ENCODE results near the gene ACTG2. TPM values are rescaled to one million over a fixed set of nuclear protein-coding genes. Genes with fewer than 3 reads are reported as not detected.

The ACTG2 gene
- total and polyA plus RNA-seq, 4 donors, result 0.46 to 9.0 (median 4.3) TPM

DNA sequence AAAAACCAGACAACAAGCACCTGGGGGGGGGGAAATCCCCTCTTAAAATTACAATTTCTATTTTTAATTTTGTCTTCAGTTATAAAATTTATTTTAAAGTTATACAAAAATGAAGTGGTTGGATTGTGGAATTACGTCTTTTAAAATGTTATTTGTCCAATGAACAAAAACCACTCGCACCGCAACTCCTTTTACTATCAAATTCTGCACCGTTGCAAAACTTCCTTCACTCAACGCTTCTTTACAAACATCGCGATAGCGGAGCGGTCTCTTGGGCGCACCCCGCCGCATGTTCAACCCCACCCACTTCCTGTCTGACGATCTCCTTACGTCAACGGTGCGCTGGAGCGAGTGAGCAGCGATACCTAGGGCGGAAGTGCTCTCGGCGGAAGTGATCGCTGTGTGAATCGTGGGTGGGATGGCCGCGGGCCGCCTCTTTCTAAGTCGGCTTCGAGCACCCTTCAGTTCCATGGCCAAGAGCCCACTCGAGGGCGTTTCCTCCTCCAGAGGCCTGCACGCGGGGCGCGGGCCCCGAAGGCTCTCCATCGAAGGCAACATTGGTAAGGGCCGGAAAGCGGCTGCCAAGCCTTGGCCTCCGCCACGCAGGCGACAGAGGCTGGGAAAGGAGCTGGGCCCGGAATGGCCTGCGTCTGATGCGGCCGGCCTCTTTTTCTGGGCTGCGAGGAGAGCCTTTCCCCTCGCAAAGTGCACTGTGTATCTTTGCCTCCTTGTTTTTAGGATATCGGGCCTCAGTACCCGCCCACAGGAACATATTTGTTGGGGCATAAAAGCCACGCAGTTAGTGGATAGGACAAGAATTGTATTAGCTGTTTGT is 33.9 kb downstream of the ACTG2 start, which contains the start of gene DGUOK (continued):
- TF ChIP-seq HNF4G (IDR thresholded peaks at IDR 0.05) (no peak), RAD21 (IDR thresholded peaks at IDR 0.05) (peak; percentile 49 to 51), TAF1 (conservative IDR thresholded peaks at IDR 0.05) (peak; percentile 56), JUND (IDR thresholded peaks at IDR 0.05) (peak; percentile 74 to 84)
- TF ChIP-seq, protein P1, sequence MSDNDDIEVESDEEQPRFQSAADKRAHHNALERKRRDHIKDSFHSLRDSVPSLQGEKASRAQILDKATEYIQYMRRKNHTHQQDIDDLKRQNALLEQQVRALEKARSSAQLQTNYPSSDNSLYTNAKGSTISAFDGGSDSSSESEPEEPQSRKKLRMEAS (IDR thresholded peaks at IDR 0.05), result peak; percentile 72
- TF ChIP-seq, protein P2, sequence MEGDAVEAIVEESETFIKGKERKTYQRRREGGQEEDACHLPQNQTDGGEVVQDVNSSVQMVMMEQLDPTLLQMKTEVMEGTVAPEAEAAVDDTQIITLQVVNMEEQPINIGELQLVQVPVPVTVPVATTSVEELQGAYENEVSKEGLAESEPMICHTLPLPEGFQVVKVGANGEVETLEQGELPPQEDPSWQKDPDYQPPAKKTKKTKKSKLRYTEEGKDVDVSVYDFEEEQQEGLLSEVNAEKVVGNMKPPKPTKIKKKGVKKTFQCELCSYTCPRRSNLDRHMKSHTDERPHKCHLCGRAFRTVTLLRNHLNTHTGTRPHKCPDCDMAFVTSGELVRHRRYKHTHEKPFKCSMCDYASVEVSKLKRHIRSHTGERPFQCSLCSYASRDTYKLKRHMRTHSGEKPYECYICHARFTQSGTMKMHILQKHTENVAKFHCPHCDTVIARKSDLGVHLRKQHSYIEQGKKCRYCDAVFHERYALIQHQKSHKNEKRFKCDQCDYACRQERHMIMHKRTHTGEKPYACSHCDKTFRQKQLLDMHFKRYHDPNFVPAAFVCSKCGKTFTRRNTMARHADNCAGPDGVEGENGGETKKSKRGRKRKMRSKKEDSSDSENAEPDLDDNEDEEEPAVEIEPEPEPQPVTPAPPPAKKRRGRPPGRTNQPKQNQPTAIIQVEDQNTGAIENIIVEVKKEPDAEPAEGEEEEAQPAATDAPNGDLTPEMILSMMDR (IDR thresholded peaks at IDR 0.05; ENCODE audit: low read depth, low read length, missing input control), result no peak

DNA sequence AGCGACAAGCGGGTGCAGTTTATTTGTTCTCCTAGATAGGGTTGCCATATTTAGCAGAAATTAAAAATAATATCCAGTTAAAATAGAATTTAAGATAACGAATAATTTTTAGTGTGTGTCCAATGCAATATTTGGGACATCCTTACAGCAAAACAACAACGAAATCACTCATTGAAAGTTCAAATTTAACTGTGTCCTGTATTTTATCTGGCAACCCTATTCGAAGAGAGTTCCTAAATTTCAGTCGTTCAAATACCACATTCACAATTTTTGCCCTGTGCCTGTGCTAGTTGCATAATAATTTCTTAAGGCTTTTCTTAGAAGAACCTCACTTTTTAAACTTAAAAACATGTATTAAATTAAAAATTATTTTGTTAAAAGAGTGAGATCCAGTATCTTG is 34.5 kb downstream of the ACTG2 start:
- Histone ChIP-seq H3K4me3 (ENCODE audit: low read depth in 1 of 3, low read length in 3 of 3) (peak overlapping the region; percentile 86 to 98 (median 96)), H3K27ac (ENCODE audit: low read depth in 1 of 2, low read length in 2 of 2) (peak overlapping the region; percentile 81 to 93), H3K36me3 (ENCODE audit: control insufficient read depth in 4 of 4, insufficient read depth in 3 of 4, low read depth in 1 of 4, low read length in 3 of 4) (peaks cover 0 to 2% (median 0%) of the 10 kb centered on the region in 4 donors), H3K27me3 (ENCODE audit: control insufficient read depth in 4 of 4, insufficient read depth in 4 of 4, low read length in 3 of 4) (peaks cover 0 to 3% (median 0%) of the 10 kb centered on the region in 4 donors), H3K9ac (ENCODE audit: low read depth in 1 of 2, low read length in 2 of 2) (peak overlapping the region; percentile 82 to 96), H3K9me3 (ENCODE audit: control insufficient read depth in 4 of 4, low read length in 3 of 4) (no peaks in the 10 kb centered on the region), H3K4me1 (ENCODE audit: control insufficient read depth in 4 of 4, insufficient read depth in 4 of 4, low read length in 3 of 4) (peaks cover 10 to 27% (median 15%) of the 10 kb centered on the region in 4 donors)
- WGBS, result 17% methylated on average over 6 of the region's 6 CpGs
- DNase-seq (ENCODE audit: low spot score), result no peak
- TF ChIP-seq FOXA2 (IDR thresholded peaks at IDR 0.05) (no peak), NR2F2 (IDR thresholded peaks at IDR 0.05) (no peak), GABPA (IDR thresholded peaks at IDR 0.05 in 1 of 2, conservative IDR thresholded peaks at IDR 0.05 in 1 of 2) (no peak), HNF4A (conservative IDR thresholded peaks at IDR 0.05) (no peak)

DNA sequence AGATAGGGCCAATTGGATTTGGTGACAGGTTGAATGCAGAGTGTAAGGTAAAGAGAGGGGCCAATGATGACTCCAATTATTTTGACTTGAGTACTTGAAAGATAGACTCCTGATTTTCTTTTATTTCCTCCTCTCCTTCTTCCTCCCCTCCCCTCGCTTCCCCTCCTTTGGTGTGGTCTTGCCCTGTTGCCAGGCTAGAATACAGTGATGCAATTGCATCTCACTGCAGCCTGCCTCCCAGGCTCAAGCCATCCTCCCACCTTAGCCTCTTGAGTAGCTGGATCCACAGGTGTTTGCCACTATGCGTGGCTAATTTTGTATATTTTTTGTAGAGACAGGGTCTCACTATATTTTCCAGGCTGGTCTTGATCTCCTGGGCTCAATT is 36.1 kb downstream of the ACTG2 start:
- TF ChIP-seq, protein P3, sequence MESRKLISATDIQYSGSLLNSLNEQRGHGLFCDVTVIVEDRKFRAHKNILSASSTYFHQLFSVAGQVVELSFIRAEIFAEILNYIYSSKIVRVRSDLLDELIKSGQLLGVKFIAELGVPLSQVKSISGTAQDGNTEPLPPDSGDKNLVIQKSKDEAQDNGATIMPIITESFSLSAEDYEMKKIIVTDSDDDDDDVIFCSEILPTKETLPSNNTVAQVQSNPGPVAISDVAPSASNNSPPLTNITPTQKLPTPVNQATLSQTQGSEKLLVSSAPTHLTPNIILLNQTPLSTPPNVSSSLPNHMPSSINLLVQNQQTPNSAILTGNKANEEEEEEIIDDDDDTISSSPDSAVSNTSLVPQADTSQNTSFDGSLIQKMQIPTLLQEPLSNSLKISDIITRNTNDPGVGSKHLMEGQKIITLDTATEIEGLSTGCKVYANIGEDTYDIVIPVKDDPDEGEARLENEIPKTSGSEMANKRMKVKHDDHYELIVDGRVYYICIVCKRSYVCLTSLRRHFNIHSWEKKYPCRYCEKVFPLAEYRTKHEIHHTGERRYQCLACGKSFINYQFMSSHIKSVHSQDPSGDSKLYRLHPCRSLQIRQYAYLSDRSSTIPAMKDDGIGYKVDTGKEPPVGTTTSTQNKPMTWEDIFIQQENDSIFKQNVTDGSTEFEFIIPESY (IDR thresholded peaks at IDR 0.05), result no peak
- no peak for TF ChIP-seq JUND (IDR thresholded peaks at IDR 0.05)
- TF ChIP-seq YY1 (IDR thresholded peaks at IDR 0.05), result no peak
- TF ChIP-seq HNF4A (conservative IDR thresholded peaks at IDR 0.05), result no peak
- no peak for TF ChIP-seq FOXA1 (IDR thresholded peaks at IDR 0.05)
- TF ChIP-seq RAD21 (IDR thresholded peaks at IDR 0.05), result no peak
- TF ChIP-seq, protein P1 (IDR thresholded peaks at IDR 0.05), result no peak
- TF ChIP-seq EGR1 (IDR thresholded peaks at IDR 0.05; ENCODE audit: low read depth in 2 of 2), result no peak
- Histone ChIP-seq H3K27me3 (ENCODE audit: control insufficient read depth in 4 of 4, insufficient read depth in 4 of 4, low read length in 3 of 4) (no peaks in the 10 kb centered on the region), H3K4me1 (ENCODE audit: control insufficient read depth in 4 of 4, insufficient read depth in 4 of 4, low read length in 3 of 4) (peaks cover 10 to 27% (median 15%) of the 10 kb centered on the region in 4 donors), H3K27ac (ENCODE audit: low read depth in 1 of 2, low read length in 2 of 2) (no peak overlapping the region), H3K4me3 (ENCODE audit: low read depth in 1 of 3, low read length in 3 of 3) (no peak overlapping the region), H3K9me3 (ENCODE audit: control insufficient read depth in 4 of 4, low read length in 3 of 4) (no peaks in the 10 kb centered on the region), H3K9ac (ENCODE audit: low read depth in 1 of 2, low read length in 2 of 2) (no peak overlapping the region), H3K36me3 (ENCODE audit: control insufficient read depth in 4 of 4, insufficient read depth in 3 of 4, low read depth in 1 of 4, low read length in 3 of 4) (peaks cover 0 to 6% (median 1%) of the 10 kb centered on the region in 4 donors)
- DNase-seq (ENCODE audit: low spot score), result no peak
- WGBS, result 81% methylated on average over 2 of the region's 2 CpGs
